ENCODE data around the gene TMEM255B.

GRCh38 chr13:113765564-113765910 lies 6.5 kb downstream of the TMEM255B start:
- TF ChIP-seq ARNT (IDR thresholded peaks at IDR 0.05): no peak
- no peak for TF ChIP-seq FOXO4 (CRISPR knock-in tag; IDR thresholded peaks at IDR 0.05)
- TF ChIP-seq FOXA3 (CRISPR knock-in tag; conservative IDR thresholded peaks at IDR 0.05 in 1 of 2, IDR thresholded peaks at IDR 0.05 in 1 of 2): no peak
- TF ChIP-seq, protein P1, sequence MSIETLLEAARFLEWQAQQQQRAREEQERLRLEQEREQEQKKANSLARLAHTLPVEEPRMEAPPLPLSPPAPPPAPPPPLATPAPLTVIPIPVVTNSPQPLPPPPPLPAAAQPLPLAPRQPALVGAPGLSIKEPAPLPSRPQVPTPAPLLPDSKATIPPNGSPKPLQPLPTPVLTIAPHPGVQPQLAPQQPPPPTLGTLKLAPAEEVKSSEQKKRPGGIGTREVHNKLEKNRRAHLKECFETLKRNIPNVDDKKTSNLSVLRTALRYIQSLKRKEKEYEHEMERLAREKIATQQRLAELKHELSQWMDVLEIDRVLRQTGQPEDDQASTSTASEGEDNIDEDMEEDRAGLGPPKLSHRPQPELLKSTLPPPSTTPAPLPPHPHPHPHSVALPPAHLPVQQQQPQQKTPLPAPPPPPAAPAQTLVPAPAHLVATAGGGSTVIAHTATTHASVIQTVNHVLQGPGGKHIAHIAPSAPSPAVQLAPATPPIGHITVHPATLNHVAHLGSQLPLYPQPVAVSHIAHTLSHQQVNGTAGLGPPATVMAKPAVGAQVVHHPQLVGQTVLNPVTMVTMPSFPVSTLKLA (conservative IDR thresholded peaks at IDR 0.05): no peak
- no peak for TF ChIP-seq ZFPM2 (CRISPR knock-in tag; IDR thresholded peaks at IDR 0.05)
- no peak for TF ChIP-seq NFIC (IDR thresholded peaks at IDR 0.05)
- no peak for TF ChIP-seq HDAC1 (IDR thresholded peaks at IDR 0.05)
- TF ChIP-seq ZNF121 (CRISPR knock-in tag; conservative IDR thresholded peaks at IDR 0.05): no peak
- no peak for TF ChIP-seq FIP1L1 (IDR thresholded peaks at IDR 0.05; ENCODE audit: low read depth, low read length, poor library complexity, severe bottlenecking)
